ENCODE measurements around the gene SLC26A11.
"Not testable (repeated sequence)": the region's sequence is repeated elsewhere in the genome, so short reads cannot be mapped to it uniquely, and the experiment has no call there.

SLC26A11 gene

GRCh38 chr17:80299350-80300100 lies 79.3 kb downstream of the SLC26A11 start:
- DNase-seq (ENCODE audit: low read depth in 2 of 3, low spot score in 1 of 3), result not testable (repeated sequence)

DNA sequence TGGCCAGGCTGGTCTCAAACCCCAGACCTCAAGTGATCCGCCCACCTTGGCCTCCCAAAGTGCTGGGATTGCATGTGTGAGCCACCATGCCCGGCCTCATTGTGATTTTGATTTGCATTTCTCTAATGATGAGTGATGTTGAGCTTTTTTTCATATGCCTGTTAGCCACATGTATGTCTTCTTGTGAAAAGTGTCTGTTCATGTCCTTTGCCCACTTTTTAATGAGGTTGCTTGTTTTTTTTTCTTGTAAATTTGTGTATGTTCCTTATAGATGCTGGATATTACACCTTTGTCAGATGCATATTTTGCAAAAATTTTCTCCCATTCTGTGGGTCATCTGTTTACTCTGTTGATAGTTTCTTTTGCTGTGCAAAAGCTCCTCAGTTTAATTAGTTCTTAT lies 80.5 kb downstream of the SLC26A11 start:
- not testable (repeated sequence) for DNase-seq (ENCODE audit: low read depth in 2 of 3, low spot score in 1 of 3)

All from stimulated activated CD4-positive, alpha-beta T cell treated with anti-CD3 and anti-CD28 coated beads, Interleukin-12 subunit alpha, Interleukin-12 subunit beta, amount 100 ng/mL, for 48 hours (primary cell).